DOHH2 (cell line): Measurements from ENCODE around the gene TMEM156.

Experiments used
- H3F3A ChIP-seq: fragments of 200-600 bp; sonication (generic), shearing (Covaris generic); 2 replicates; pipeline ENCODE4 v1.6.0; 2016; ENCODE audit warnings: antibody characterized with exemption, mild to moderate bottlenecking; ENCODE audit not compliant: control insufficient read depth, insufficient read depth
- H3K27ac ChIP-seq: fragments of 200-600 bp; sonication (generic); 2 replicates; pipeline ENCODE4 v1.5.1; 2014; ENCODE audit warnings: low read depth, mild to moderate bottlenecking, low read length, moderate library complexity
- H3K27me3 ChIP-seq: fragments of 200-600 bp; sonication (generic); 2 replicates; pipeline ENCODE4 v1.6.1; 2014; ENCODE audit warnings: mild to moderate bottlenecking, low read length, mixed read lengths; ENCODE audit not compliant: control insufficient read depth
- H3K36me3 ChIP-seq: fragments of 200-600 bp; sonication (generic); 2 replicates; pipeline ENCODE4 v1.6.1; 2014; ENCODE audit warnings: mild to moderate bottlenecking, low read length, moderate library complexity, mixed read lengths; ENCODE audit not compliant: control insufficient read depth
- H3K4me1 ChIP-seq: fragments of 200-600 bp; sonication (generic); 2 replicates; pipeline ENCODE4 v1.6.1; 2014; ENCODE audit warnings: mild to moderate bottlenecking, low read length, mixed read lengths; ENCODE audit not compliant: control insufficient read depth
- H3K4me2 ChIP-seq: fragments of 200-600 bp; sonication (generic); 2 replicates; pipeline ENCODE4 v1.6.0; 2014; ENCODE audit warnings: mild to moderate bottlenecking, low read length, moderate library complexity
- H3K4me3 ChIP-seq: fragments of 200-600 bp; sonication (generic); 2 replicates; pipeline ENCODE4 v1.5.1; 2014; ENCODE audit warnings: mild to moderate bottlenecking, low read length, mixed read lengths
- H3K79me2 ChIP-seq: fragments of 200-600 bp; sonication (generic); 2 replicates; pipeline ENCODE4 v1.6.1; 2014; ENCODE audit warnings: mild to moderate bottlenecking, low read length, mixed read lengths; ENCODE audit not compliant: control insufficient read depth
- H3K9me2 ChIP-seq: fragments of 200-600 bp; sonication (generic); replicated peaks from 2 replicates; pipeline ENCODE4 v1.6.1; 2014; ENCODE audit warnings: mild to moderate bottlenecking, low read length, mixed read lengths; ENCODE audit not compliant: control insufficient read depth
- H3K9me3 ChIP-seq: fragments of 200-600 bp; sonication (generic); 2 replicates; pipeline ENCODE4 v1.6.1; 2014; ENCODE audit warnings: antibody characterized with exemption, low read length, mixed read lengths; ENCODE audit not compliant: control insufficient read depth, insufficient read depth
- H4K20me1 ChIP-seq: fragments of 200-600 bp; sonication (generic); 2 replicates; pipeline ENCODE4 v1.6.0; 2014; ENCODE audit warnings: low read depth, mild to moderate bottlenecking, antibody characterized with exemption, low read length, moderate library complexity; ENCODE audit not compliant: control insufficient read depth, insufficient read depth
- CTCF ChIP-seq: fragments of 200-600 bp; sonication (generic); IDR thresholded peaks from one replicate; pipeline ENCODE4 v1.5.1; 2014; ENCODE audit warnings: antibody characterized with exemption, mild to moderate bottlenecking, low read depth, low read length; ENCODE audit not compliant: poor library complexity, severe bottlenecking
- EZH2phosphoT487 ChIP-seq: fragments of 200-600 bp; sonication (generic); IDR thresholded peaks from 2 replicates; pipeline ENCODE4 v1.6.1; 2017; ENCODE audit warnings: borderline replicate concordance, mild to moderate bottlenecking, antibody characterized with exemption, low read length, moderate library complexity, mixed read lengths

The TMEM156 gene

GRCh38 chr4:39053983-39054382 is 21.8 kb upstream of the TMEM156 start:
- Histone ChIP-seq H3K27me3 (no peaks in the 10 kb centered on the region), H3K4me1 (peaks cover 24% of the 10 kb centered on the region), H3K9me3 (no peaks in the 10 kb centered on the region), H3K79me2 (peaks cover 97% of the 10 kb centered on the region), H4K20me1 (0 out of 2 replicates have a peak, but pooled peaks cover 14% of the 10 kb centered on the region), H3K4me2 (no peak overlapping the region), H3F3A (peaks cover 5% of the 10 kb centered on the region; the same call in 1 of the 2 replicates), H3K9me2 (no peaks in the 10 kb centered on the region), H3K27ac (no peak overlapping the region), H3K4me3 (no peak overlapping the region), H3K36me3 (peaks cover 18% of the 10 kb centered on the region)
- TF ChIP-seq CTCF (no peak), EZH2phosphoT487 (no peak)

DNA sequence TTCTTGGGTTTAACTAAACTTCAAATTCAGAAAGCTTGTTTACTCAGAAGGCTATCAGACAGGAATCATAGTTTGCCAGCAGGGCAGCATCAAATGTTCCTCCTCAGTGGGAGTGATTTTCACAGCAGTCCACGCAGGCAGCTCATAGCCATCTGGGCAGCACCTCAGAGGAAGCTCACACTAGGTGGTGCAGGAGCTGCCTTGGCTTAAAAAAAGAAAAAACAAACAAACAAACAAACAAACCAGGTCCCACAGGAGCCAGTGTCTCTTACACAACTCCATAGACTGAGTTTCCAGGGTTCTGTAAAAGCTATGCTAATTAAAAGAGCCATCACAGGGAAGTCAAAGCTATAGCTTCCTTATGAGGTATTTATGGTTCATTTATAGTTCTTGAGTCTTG is 19.3 kb upstream of the TMEM156 start:
- no peak for TF ChIP-seq CTCF
- TF ChIP-seq EZH2phosphoT487, result no peak
- H3K4me2 ChIP-seq, result peak overlapping the region; percentile 15
- peaks cover 39% of the 10 kb centered on the region for H3K36me3 ChIP-seq
- H3K27me3 ChIP-seq, result no peaks in the 10 kb centered on the region
- H3K4me3 ChIP-seq, result no peak overlapping the region
- H3K9me2 ChIP-seq, result no peaks in the 10 kb centered on the region
- H3K27ac ChIP-seq, result no peak overlapping the region
- H3K4me1 ChIP-seq, result peaks cover 44% of the 10 kb centered on the region
- H3F3A ChIP-seq, result peaks cover 7% of the 10 kb centered on the region; the same call in 1 of the 2 replicates
- peaks cover 98% of the 10 kb centered on the region for H3K79me2 ChIP-seq
- H4K20me1 ChIP-seq, result peaks cover 29% of the 10 kb centered on the region; the same call in 1 of the 2 replicates
- H3K9me3 ChIP-seq, result no peaks in the 10 kb centered on the region

DNA sequence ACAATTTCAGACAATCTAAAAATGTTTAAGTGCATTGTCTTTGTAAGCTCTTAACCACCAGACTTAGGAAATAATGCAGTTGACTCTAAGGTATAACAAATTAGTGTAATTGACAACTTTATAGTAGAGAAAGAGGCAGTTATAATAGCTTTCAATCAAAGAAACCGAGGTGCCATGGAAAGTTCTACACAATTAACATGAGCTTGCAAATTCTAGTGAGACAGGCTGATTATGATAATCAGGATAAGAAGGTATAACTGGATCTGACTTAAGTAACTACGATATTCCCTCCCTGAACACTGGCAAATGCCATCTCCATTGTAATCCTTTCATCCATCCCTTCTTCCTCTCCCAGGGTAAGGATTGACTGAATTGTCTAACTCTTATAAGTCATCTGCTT is 18.4 kb upstream of the TMEM156 start:
- H4K20me1 ChIP-seq, result peaks cover 34% of the 10 kb centered on the region; the same call in 1 of the 2 replicates
- peak overlapping the region; percentile 15; the same call in 1 of the 2 replicates for H3K4me2 ChIP-seq
- peaks cover 42% of the 10 kb centered on the region for H3K36me3 ChIP-seq
- no peak overlapping the region for H3K27ac ChIP-seq
- H3F3A ChIP-seq, result peaks cover 8% of the 10 kb centered on the region; the same call in 1 of the 2 replicates
- H3K4me1 ChIP-seq, result peaks cover 51% of the 10 kb centered on the region
- peaks cover 98% of the 10 kb centered on the region for H3K79me2 ChIP-seq
- no peaks in the 10 kb centered on the region for H3K27me3 ChIP-seq
- H3K9me3 ChIP-seq, result no peaks in the 10 kb centered on the region
- no peak overlapping the region for H3K4me3 ChIP-seq
- no peak for TF ChIP-seq CTCF
- TF ChIP-seq EZH2phosphoT487, result no peak
- no peaks in the 10 kb centered on the region for H3K9me2 ChIP-seq
